Measurements from ENCODE around the gene SMNDC1.

DNA sequence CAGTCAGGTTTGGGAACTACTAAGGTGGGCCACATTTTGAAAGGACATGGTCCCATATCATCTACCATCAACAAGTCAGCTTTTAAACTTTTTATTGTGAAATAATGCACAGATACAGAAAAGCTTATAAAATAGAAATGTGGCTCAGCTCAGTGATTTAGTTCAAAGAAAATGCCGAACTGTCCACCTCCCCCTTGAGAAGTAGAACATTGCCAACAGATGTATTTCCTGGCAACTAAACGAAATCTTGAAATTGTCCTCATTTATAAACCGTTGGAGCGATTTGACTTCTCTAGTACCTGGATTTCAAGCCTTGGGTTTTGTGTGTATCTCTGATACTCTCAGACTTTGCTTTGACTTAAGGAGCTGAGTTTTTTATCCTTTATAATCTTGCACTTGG, 32.7 kb upstream of the SMNDC1 start:
- TF ChIP-seq CTCF (IDR thresholded peaks at IDR 0.05; ENCODE audit: insufficient read depth, low read depth, low read length) = no peak
- no peak for TF ChIP-seq EZH2 (IDR thresholded peaks at IDR 0.05; ENCODE audit: insufficient read depth, low read length)
